ENCODE measurements around the gene DLK2.
A peak's percentile ranks its signal among the peaks of the same experiment; 100 is the strongest.
"Not testable (repeated sequence)": the region's sequence is repeated elsewhere in the genome, so short reads cannot be mapped to it uniquely, and the experiment has no call there.

DLK2 gene

GRCh38 chr6:43464337-43464736, 9.0 kb upstream of the DLK2 start:
- H3K4me3 ChIP-seq (ENCODE audit: low read length): no peak overlapping the region

GRCh38 chr6:43461936-43462335, 6.6 kb upstream of the DLK2 start:
- H3K36me3 ChIP-seq (ENCODE audit: control insufficient read depth, low read depth, low read length): no peaks in the 10 kb centered on the region
- no peaks in the 10 kb centered on the region for H3K4me1 ChIP-seq (ENCODE audit: control insufficient read depth, low read depth, low read length)
- no peak overlapping the region for H3K27ac ChIP-seq (ENCODE audit: low read length)
- no peak overlapping the region for H3K4me3 ChIP-seq (ENCODE audit: low read length)
- peaks cover 17% of the 10 kb centered on the region for H3K27me3 ChIP-seq (ENCODE audit: control insufficient read depth, insufficient read depth, low read length)
- H3K9me3 ChIP-seq (ENCODE audit: control insufficient read depth, low read depth, low read length): no peaks in the 10 kb centered on the region
- H3K9ac ChIP-seq (ENCODE audit: low read length): no peak overlapping the region

More at GRCh38 chr6:43464337-43464736, 9.0 kb upstream of the DLK2 start:
- Histone ChIP-seq H3K9ac (ENCODE audit: low read length) (no peak overlapping the region), H3K27me3 (ENCODE audit: control insufficient read depth, insufficient read depth, low read length) (peaks cover 8% of the 10 kb centered on the region), H3K9me3 (ENCODE audit: control insufficient read depth, low read depth, low read length) (no peaks in the 10 kb centered on the region), H3K4me1 (ENCODE audit: control insufficient read depth, low read depth, low read length) (peaks cover 6% of the 10 kb centered on the region), H3K27ac (ENCODE audit: low read length) (no peak overlapping the region), H3K36me3 (ENCODE audit: control insufficient read depth, low read depth, low read length) (no peaks in the 10 kb centered on the region)

GRCh38 chr6:43460032-43460431, 4.7 kb upstream of the DLK2 start:
- peaks cover 4% of the 10 kb centered on the region for H3K4me1 ChIP-seq (ENCODE audit: control insufficient read depth, low read depth, low read length)

GRCh38 chr6:43459535-43459934, 4.2 kb upstream of the DLK2 start:
- Histone ChIP-seq H3K27me3 (ENCODE audit: control insufficient read depth, insufficient read depth, low read length) (peaks cover 39% of the 10 kb centered on the region), H3K4me3 (ENCODE audit: low read length) (no peak overlapping the region), H3K36me3 (ENCODE audit: control insufficient read depth, low read depth, low read length) (no peaks in the 10 kb centered on the region), H3K27ac (ENCODE audit: low read length) (no peak overlapping the region), H3K4me1 (ENCODE audit: control insufficient read depth, low read depth, low read length) (peaks cover 4% of the 10 kb centered on the region), H3K9ac (ENCODE audit: low read length) (no peak overlapping the region), H3K9me3 (ENCODE audit: control insufficient read depth, low read depth, low read length) (no peaks in the 10 kb centered on the region)

More at GRCh38 chr6:43460032-43460431, 4.7 kb upstream of the DLK2 start:
- Histone ChIP-seq H3K36me3 (ENCODE audit: control insufficient read depth, low read depth, low read length) (no peaks in the 10 kb centered on the region), H3K4me3 (ENCODE audit: low read length) (no peak overlapping the region), H3K27me3 (ENCODE audit: control insufficient read depth, insufficient read depth, low read length) (peaks cover 35% of the 10 kb centered on the region), H3K9ac (ENCODE audit: low read length) (no peak overlapping the region), H3K9me3 (ENCODE audit: control insufficient read depth, low read depth, low read length) (no peaks in the 10 kb centered on the region), H3K27ac (ENCODE audit: low read length) (no peak overlapping the region)

GRCh38 chr6:43458154-43458553, 2.8 kb upstream of the DLK2 start:
- H3K27me3 ChIP-seq (ENCODE audit: control insufficient read depth, insufficient read depth, low read length): peaks cover 48% of the 10 kb centered on the region
- not testable (repeated sequence) for H3K27ac ChIP-seq (ENCODE audit: low read length); H3K9me3 ChIP-seq (ENCODE audit: control insufficient read depth, low read depth, low read length); H3K4me3 ChIP-seq (ENCODE audit: low read length); H3K4me1 ChIP-seq (ENCODE audit: control insufficient read depth, low read depth, low read length); H3K36me3 ChIP-seq (ENCODE audit: control insufficient read depth, low read depth, low read length); H3K9ac ChIP-seq (ENCODE audit: low read length)

- Histone ChIP-seq H3K36me3 (ENCODE audit: control insufficient read depth, low read depth, low read length) (no peaks in the 10 kb centered on the region), H3K4me3 (ENCODE audit: low read length) (no peak overlapping the region), H3K9me3 (ENCODE audit: control insufficient read depth, low read depth, low read length) (no peaks in the 10 kb centered on the region)
These were observed 2.3 kb upstream of the DLK2 start for GRCh38 chr6:43457643-43458042.

GRCh38 chr6:43454696-43455530, 435 bp downstream of the DLK2 start:
- peaks cover 40% of the 10 kb centered on the region for H3K27me3 ChIP-seq (ENCODE audit: control insufficient read depth, insufficient read depth, low read length)
- peaks cover 4% of the 10 kb centered on the region for H3K4me1 ChIP-seq (ENCODE audit: control insufficient read depth, low read depth, low read length)
- H3K36me3 ChIP-seq (ENCODE audit: control insufficient read depth, low read depth, low read length): peaks cover 4% of the 10 kb centered on the region
- no peaks in the 10 kb centered on the region for H3K9me3 ChIP-seq (ENCODE audit: control insufficient read depth, low read depth, low read length)
- peak overlapping the region; percentile 68 for H3K4me3 ChIP-seq (ENCODE audit: low read length)
- no peak overlapping the region for H3K9ac ChIP-seq (ENCODE audit: low read length)
- H3K27ac ChIP-seq (ENCODE audit: low read length): no peak overlapping the region

More at GRCh38 chr6:43457643-43458042, 2.3 kb upstream of the DLK2 start:
- Histone ChIP-seq H3K27ac (ENCODE audit: low read length) (no peak overlapping the region), H3K4me1 (ENCODE audit: control insufficient read depth, low read depth, low read length) (peaks cover 4% of the 10 kb centered on the region), H3K27me3 (ENCODE audit: control insufficient read depth, insufficient read depth, low read length) (peaks cover 47% of the 10 kb centered on the region), H3K9ac (ENCODE audit: low read length) (no peak overlapping the region)

GRCh38 chr6:43454290-43454695, 1.1 kb downstream of the DLK2 start:
- peaks cover 4% of the 10 kb centered on the region for H3K4me1 ChIP-seq (ENCODE audit: control insufficient read depth, low read depth, low read length)
- H3K4me3 ChIP-seq (ENCODE audit: low read length): peak overlapping the region; percentile 68
- peaks cover 40% of the 10 kb centered on the region for H3K27me3 ChIP-seq (ENCODE audit: control insufficient read depth, insufficient read depth, low read length)
- no peak overlapping the region for H3K27ac ChIP-seq (ENCODE audit: low read length)
- H3K9me3 ChIP-seq (ENCODE audit: control insufficient read depth, low read depth, low read length): no peaks in the 10 kb centered on the region
- peaks cover 11% of the 10 kb centered on the region for H3K36me3 ChIP-seq (ENCODE audit: control insufficient read depth, low read depth, low read length)
- no peak overlapping the region for H3K9ac ChIP-seq (ENCODE audit: low read length)

GRCh38 chr6:43453831-43454230, 1.5 kb downstream of the DLK2 start:
- no peaks in the 10 kb centered on the region for H3K9me3 ChIP-seq (ENCODE audit: control insufficient read depth, low read depth, low read length)
- H3K9ac ChIP-seq (ENCODE audit: low read length): no peak overlapping the region
- H3K4me1 ChIP-seq (ENCODE audit: control insufficient read depth, low read depth, low read length): peaks cover 4% of the 10 kb centered on the region
- peaks cover 40% of the 10 kb centered on the region for H3K27me3 ChIP-seq (ENCODE audit: control insufficient read depth, insufficient read depth, low read length)
- H3K4me3 ChIP-seq (ENCODE audit: low read length): no peak overlapping the region
- peaks cover 13% of the 10 kb centered on the region for H3K36me3 ChIP-seq (ENCODE audit: control insufficient read depth, low read depth, low read length)
- H3K27ac ChIP-seq (ENCODE audit: low read length): no peak overlapping the region

GRCh38 chr6:43452896-43453295, 2.5 kb downstream of the DLK2 start:
- Histone ChIP-seq H3K27me3 (ENCODE audit: control insufficient read depth, insufficient read depth, low read length) (peaks cover 40% of the 10 kb centered on the region), H3K9me3 (ENCODE audit: control insufficient read depth, low read depth, low read length) (no peaks in the 10 kb centered on the region), H3K4me3 (ENCODE audit: low read length) (no peak overlapping the region), H3K36me3 (ENCODE audit: control insufficient read depth, low read depth, low read length) (peaks cover 15% of the 10 kb centered on the region), H3K27ac (ENCODE audit: low read length) (no peak overlapping the region), H3K4me1 (ENCODE audit: control insufficient read depth, low read depth, low read length) (peaks cover 4% of the 10 kb centered on the region), H3K9ac (ENCODE audit: low read length) (no peak overlapping the region)

- H3K4me1 ChIP-seq (ENCODE audit: control insufficient read depth, low read depth, low read length): peaks cover 4% of the 10 kb centered on the region
- peaks cover 21% of the 10 kb centered on the region for H3K36me3 ChIP-seq (ENCODE audit: control insufficient read depth, low read depth, low read length)
- no peak overlapping the region for H3K4me3 ChIP-seq (ENCODE audit: low read length)
- H3K27me3 ChIP-seq (ENCODE audit: control insufficient read depth, insufficient read depth, low read length): peaks cover 31% of the 10 kb centered on the region
- H3K9ac ChIP-seq (ENCODE audit: low read length): no peak overlapping the region
- H3K9me3 ChIP-seq (ENCODE audit: control insufficient read depth, low read depth, low read length): no peaks in the 10 kb centered on the region
- no peak overlapping the region for H3K27ac ChIP-seq (ENCODE audit: low read length)
These were observed 3.4 kb downstream of the DLK2 start for GRCh38 chr6:43451939-43452338.

- peaks cover 25% of the 10 kb centered on the region for H3K27me3 ChIP-seq (ENCODE audit: control insufficient read depth, insufficient read depth, low read length)
- peaks cover 4% of the 10 kb centered on the region for H3K4me1 ChIP-seq (ENCODE audit: control insufficient read depth, low read depth, low read length)
- H3K36me3 ChIP-seq (ENCODE audit: control insufficient read depth, low read depth, low read length): peaks cover 21% of the 10 kb centered on the region
- H3K9me3 ChIP-seq (ENCODE audit: control insufficient read depth, low read depth, low read length): no peaks in the 10 kb centered on the region
- no peak overlapping the region for H3K27ac ChIP-seq (ENCODE audit: low read length)
- no peak overlapping the region for H3K4me3 ChIP-seq (ENCODE audit: low read length)
- H3K9ac ChIP-seq (ENCODE audit: low read length): no peak overlapping the region
These were observed 4.0 kb downstream of the DLK2 start for GRCh38 chr6:43451348-43451747.

All from iPS-18a (cell line).